ENCODE results near the gene HLA-DPB1.
A peak's percentile ranks its signal among the peaks of the same experiment; 100 is the strongest.
"Not testable (repeated sequence)": the region's sequence is repeated elsewhere in the genome, so short reads cannot be mapped to it uniquely, and the experiment has no call there.

HLA-DPB1 gene

DNA sequence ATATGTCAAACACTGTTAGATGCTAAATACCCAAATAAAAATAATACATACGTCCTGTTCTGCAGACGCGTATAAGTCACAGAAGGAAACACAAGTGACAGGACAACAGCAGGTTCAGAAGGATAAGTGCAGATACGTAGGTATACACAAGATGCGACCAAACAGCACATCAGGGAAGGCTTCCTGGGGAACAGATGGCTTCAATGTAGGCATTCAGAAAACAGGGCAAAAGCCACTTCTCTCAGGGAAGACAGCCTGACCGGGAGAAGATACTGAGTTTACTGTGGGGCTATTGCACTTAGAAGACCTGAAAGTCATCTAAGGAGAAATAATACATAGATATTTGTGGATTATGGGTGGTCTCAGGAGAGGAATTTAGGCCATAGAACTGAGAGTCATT is 4.2 kb upstream of the HLA-DPB1 start:
- DNase-seq (ENCODE audit: low spot score): no peak

DNA sequence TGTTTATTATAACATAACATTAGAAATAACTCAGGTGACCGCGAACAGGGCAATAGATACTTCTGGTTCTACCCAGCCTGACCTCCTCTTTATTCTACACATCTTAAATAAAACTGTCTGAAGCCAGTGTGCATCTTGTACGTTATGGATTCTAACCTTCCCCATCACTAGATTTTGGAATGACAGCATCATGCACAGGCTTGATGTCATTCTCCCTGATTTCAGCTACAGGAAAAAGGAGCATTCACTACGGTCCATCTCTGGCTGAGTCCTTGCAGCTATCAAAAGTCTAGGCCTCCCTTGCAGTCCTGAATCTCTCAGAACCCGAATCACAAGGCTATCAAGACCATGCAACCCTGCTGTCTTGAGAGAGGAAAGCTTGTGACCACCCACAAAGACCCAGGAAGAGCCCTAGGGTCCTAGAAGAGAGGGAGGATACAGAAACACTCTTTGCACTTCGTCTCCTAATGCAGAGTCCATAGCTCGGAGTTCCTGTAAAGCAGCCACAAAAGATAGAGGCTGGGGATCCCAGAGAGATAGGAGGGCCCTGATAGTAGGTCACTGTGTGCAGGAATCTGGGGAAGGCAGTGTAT is 3.2 kb upstream of the HLA-DPB1 start:
- no peak for DNase-seq (ENCODE audit: low spot score)

DNA sequence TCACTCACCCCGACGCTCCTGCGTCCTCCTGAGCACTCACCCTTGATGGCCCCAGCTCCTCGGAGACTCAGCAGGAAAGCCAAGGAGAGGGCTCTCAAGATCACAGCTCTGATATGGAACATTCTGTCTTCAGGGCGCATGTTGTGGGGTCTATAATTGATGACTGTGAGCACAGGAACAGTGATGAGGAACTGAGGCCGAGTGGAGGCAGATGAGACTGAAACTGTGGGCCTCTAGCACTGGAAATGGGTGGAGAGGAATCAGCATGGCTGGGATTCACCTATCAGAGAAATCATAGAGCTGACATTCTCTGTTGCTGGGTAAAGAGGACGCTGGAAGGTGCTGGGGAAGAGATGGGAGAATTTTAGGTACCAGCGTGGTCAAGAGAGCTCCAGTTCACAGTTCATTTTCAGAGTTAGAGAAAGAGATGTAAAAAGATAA is 2.3 kb upstream of the HLA-DPB1 start, which contains the start of gene HLA-DPA1:
Gene HLA-DPA1, minus strand, starts transcription at position 219 of the 441 bp plus-strand sequence.
- peak; percentile 86 for DNase-seq (ENCODE audit: low spot score)

GRCh38 chr6:33075208-33075567 is 602 bp upstream of the HLA-DPB1 start:
- DNase-seq (ENCODE audit: low spot score): no peak

DNA sequence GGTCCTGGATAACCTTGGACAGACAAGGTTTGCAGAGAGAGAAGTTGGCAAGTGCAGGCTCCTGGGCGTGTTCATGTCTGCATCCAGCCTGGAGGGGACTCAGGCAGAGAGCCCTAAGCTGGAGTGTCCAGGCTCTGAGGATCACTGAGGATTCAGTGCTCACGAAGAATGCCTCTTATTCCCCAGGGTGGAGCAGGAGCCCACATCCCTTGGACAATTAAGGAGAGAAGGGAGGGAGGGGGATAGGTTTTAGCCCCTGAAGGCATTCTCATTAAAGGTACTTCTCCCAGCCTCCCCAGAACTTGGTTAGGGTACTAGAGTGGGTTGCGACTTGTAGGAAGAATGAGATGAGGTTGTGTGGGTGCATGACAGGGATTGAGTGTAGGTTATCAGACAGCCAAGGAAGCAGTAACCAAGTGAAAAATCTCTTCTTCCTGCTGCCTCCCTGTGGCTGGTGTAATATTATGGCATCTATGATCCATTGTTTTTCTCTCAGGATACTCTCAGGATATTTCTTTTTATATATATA is 680 bp downstream of the HLA-DPB1 start:
- no peak for DNase-seq (ENCODE audit: low spot score)

GRCh38 chr6:33077908-33078307 is 2.1 kb downstream of the HLA-DPB1 start:
- no peak for DNase-seq (ENCODE audit: low spot score)

GRCh38 chr6:33078442-33078841 is 2.7 kb downstream of the HLA-DPB1 start:
- no peak for DNase-seq (ENCODE audit: low spot score)

DNA sequence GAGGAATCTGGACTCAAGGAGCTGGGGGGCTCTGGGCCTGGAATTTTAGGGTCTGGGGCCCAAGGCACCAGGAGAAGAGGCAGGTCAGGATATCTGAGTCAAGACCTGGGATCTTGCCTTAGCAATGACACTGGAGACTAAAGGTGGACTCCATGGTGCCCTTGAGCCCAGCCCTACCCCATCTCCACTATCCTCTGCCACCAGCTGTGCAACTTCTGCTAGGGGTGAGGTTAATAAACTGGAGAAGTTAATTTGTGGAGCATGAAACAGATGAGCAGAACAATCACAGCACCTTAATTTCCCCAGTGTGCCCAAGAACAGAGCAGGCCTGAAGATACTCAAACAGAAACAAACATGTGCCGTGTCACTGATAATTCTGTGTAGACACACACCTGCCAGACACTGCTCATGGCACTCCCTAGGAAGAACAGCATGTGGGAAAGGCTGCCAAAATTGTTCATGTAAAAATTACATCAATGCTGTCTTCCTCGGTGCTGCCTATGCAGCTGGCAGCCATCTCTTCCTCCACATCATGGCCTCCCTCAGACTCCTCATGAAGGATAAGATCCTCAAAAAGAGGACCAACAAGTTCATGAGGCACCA is 3.2 kb downstream of the HLA-DPB1 start:
- no peak for DNase-seq (ENCODE audit: low spot score)

- no peak for DNase-seq (ENCODE audit: low spot score)
Measured at GRCh38 chr6:33079580-33079979, 3.8 kb downstream of the HLA-DPB1 start.

DNA sequence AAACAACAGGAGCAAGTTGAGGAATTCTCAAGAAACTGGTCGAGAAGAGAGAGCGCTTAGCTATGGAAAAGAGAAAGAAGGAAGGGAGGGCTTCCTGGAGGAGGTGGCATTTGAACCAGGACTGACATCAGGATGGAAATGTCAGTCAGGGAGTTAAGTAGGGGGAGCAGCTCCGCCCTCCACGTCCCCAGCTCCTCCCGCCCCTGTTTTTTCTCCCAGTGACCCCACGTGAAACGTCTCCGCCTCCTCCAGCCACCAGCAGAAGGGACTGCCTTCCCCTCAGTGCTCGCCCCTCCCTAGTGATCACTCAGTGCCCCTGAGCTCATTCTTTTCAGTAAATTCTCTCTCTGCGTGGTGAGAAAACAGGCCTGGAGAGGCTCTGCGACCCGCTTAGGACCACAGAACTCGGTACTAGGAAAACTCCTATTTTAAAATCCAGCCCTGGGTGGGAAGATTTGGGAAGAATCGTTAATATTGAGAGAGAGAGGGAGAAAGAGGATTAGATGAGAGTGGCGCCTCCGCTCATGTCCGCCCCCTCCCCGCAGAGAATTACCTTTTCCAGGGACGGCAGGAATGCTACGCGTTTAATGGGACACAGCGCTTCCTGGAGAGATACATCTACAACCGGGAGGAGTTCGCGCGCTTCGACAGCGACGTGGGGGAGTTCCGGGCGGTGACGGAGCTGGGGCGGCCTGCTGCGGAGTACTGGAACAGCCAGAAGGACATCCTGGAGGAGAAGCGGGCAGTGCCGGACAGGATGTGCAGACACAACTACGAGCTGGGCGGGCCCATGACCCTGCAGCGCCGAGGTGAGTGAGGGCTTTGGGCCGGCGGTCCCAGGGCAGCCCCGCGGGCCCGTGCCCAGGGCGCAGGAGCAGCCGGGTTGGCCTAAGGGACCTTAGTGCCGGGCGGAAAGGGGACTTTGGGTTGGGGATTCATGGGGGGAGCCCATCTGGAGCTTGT is 4.6 kb downstream of the HLA-DPB1 start:
- DNase-seq (ENCODE audit: low spot score): no peak

GRCh38 chr6:33081098-33081824 is 5.5 kb downstream of the HLA-DPB1 start:
- DNase-seq (ENCODE audit: low spot score): no peak

- DNase-seq (ENCODE audit: low spot score): peak; percentile 42
Measured at GRCh38 chr6:33082702-33083101, 6.9 kb downstream of the HLA-DPB1 start.

DNA sequence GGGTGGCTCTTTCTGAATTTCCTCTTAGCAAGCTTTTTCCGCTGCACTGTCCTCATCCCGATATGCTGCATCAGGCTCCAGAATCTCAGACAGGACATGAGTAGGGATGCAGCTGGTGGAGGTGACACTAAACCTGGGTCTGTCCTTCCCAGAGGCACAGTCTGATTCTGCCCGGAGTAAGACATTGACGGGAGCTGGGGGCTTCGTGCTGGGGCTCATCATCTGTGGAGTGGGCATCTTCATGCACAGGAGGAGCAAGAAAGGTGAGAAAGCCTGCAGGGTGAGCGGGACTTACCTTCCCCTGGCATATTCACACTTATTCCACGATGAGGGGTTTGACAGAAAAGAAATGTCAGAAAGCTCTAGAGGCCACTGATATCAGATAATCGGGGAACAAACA is 9.8 kb downstream of the HLA-DPB1 start:
- DNase-seq (ENCODE audit: low spot score): no peak

DNA sequence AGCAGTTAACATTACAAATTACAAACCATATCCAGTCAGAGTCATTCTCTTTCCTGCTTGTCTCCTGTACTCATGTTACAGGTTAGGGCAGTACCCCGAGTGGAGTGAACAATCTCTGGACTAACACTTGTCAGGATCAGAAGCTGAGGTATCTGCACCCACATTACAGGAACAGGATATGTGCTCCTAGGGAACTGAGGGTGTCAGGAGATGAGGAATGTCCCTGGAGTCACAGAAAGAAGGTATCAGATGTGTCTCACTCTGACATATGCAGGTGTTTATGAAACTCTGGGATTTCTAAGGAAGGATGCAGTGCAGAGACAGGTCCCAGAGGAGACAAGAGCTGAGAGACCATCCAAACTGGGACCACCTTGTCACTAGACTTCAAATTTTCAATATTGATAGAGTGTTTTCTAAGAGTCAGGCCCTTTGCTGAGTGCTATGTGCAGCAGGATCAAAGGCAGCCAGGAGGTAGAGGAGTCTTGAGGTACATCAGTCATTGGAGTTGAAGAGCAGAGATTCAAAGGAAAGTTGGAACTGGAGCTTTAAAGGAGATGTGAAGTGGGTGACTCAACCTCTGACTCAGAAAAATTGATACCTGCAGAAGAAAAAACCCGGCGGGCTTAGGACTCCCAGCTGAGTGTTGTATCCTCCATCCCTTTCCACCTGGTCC is 12.6 kb downstream of the HLA-DPB1 start:
- no peak for DNase-seq (ENCODE audit: low spot score)

GRCh38 chr6:33088931-33089620 is 13.3 kb downstream of the HLA-DPB1 start:
- no peak for DNase-seq (ENCODE audit: low spot score)

DNA sequence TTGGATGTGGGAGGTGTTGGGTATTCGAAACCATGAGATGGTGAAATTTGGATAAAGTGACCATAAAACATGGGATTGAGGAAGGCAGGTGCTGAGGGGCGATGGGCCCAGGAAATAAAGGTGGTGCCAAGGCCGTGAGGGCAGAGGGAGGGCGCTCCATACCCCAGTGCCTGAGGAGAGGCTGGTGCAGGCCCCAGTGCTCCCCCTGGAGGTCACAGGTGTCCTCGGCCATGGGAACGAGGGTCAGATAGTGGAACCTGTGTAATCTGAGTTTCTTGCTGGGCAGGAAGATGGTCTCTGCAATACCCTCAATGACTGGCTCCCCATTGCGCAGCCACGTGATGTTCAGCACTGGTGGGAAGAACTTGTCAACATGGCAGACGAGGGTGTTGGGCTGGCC is 16.2 kb downstream of the HLA-DPB1 start:
- peak; percentile 74 for DNase-seq (ENCODE audit: low spot score)

DNA sequence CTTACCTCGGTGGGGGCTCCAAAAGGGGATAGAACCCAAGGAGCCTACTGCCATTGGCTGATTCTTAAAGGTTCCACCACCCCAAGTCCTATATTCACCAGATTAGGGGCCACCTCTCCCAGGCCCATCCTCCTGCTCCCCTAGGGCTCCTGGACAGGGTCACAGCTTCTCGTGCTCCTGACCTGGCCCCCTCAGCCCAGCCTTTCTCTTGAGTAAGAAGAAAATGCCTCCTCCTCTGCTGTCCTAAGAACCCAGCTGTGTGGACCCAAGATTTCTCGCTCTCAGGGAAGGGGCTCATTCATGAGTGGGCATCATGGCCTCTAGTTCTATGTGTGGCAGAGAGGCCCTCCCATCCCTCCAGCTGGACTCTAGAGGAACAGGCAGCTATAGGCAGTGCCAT is 16.6 kb downstream of the HLA-DPB1 start:
- DNase-seq (ENCODE audit: low spot score): no peak

GRCh38 chr6:33093855-33094254 is 18.1 kb downstream of the HLA-DPB1 start:
- no peak for DNase-seq (ENCODE audit: low spot score)

DNA sequence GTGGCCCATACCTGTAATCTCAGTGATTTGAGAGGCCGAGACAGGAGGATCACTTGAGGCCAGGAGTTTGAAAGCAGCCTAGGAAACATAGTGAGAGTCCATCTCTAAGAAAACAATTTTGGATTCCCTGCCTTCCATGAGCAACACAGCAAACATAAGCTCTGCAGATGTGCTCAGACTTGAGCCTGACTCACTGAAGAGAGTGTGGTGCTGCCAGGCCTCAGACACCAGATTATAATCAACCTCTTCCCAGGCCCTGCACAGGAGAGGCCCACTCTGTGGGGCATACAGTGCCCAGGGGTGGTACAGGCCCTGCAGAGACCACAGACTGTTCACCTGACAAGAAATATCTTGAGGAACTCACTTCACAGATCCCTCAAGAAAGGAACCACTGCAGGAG is 19.9 kb downstream of the HLA-DPB1 start:
- DNase-seq (ENCODE audit: low spot score): no peak

DNA sequence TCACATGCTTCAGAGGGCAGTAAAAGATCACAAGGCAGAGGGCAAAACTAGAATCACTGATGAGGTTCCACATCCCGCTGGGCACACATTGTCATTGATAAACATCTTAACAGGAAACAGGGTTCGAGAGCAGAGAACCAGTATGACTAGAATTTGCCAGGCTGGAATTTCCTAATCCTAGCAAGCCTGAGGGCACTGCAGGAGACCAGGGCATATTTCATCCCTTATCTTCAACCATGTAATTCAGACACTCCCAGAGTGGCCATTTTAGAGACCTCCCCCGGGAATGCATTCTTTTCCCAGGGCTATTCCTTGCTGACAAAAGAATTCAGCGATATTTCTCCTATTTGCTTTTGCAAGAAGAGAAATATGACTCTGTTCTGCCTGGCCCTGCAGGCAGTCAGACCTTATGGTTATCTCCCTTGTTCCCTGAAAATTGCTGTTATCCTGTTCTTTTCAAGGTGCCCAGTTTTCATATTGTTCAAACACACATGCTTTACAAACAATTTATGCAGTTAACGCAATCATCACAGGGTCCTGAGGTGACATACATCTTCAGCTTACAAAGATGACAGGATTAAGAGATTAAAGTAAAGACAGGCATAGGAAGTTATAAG is 25.4 kb downstream of the HLA-DPB1 start:
- DNase-seq (ENCODE audit: low spot score): not testable (repeated sequence)
